Glutamatergic neuron (in vitro differentiated cells): Measurements from ENCODE around the gene THAP7. TPM values are rescaled to one million over a fixed set of nuclear protein-coding genes. Genes with fewer than 3 reads are reported as not detected.

Experiments used
- DNase-seq: peaks from one replicate; pipeline ENCODE4 v3.0.0; 2022
- H3K27ac Mint-ChIP-seq: one replicate; pipeline ENCODE4 v1.8.0; 2020; ENCODE audit warnings: mild to moderate bottlenecking, mixed read lengths, inconsistent platforms; ENCODE audit not compliant: unreplicated experiment
- H3K27me3 Mint-ChIP-seq: one replicate; pipeline ENCODE4 v1.8.0; 2020; ENCODE audit warnings: mild to moderate bottlenecking, moderate library complexity, mixed read lengths, inconsistent platforms; ENCODE audit not compliant: unreplicated experiment
- H3K36me3 Mint-ChIP-seq: one replicate; pipeline ENCODE4 v1.8.0; 2020; ENCODE audit warnings: mild to moderate bottlenecking, mixed read lengths, inconsistent platforms; ENCODE audit not compliant: unreplicated experiment
- H3K4me1 Mint-ChIP-seq: one replicate; pipeline ENCODE4 v1.8.0; 2020; ENCODE audit warnings: mild to moderate bottlenecking, low read depth, mixed read lengths, inconsistent platforms; ENCODE audit not compliant: unreplicated experiment
- H3K4me3 Mint-ChIP-seq: one replicate; pipeline ENCODE4 v1.8.0; 2020; ENCODE audit warnings: mild to moderate bottlenecking, mixed read lengths, inconsistent platforms; ENCODE audit not compliant: unreplicated experiment
- H3K9me3 Mint-ChIP-seq: one replicate; pipeline ENCODE4 v1.8.0; 2020; ENCODE audit warnings: mild to moderate bottlenecking, moderate library complexity, mixed read lengths, inconsistent platforms; ENCODE audit not compliant: unreplicated experiment
- CTCF ChIP-seq: fragments of 200-600 bp; sonication (generic); IDR thresholded peaks from one replicate; pipeline ENCODE4 v1.5.0; 2021; ENCODE audit not compliant: partially characterized antibody, unreplicated experiment
- total RNA-seq: library from RNA; stranded (reverse); fragmentation: NEBNext Ultra II Directional; extraction: Animal tissue kit (Norgen Biotek cat#: 25700); gene quantifications from one replicate; pipeline ENCODE4 v1.2.1, GENCODE V29; 2021; ENCODE audit not compliant: unreplicated experiment

THAP7 gene
- total RNA-seq, 1 donor from 2014 or later, result 17.8 TPM

GRCh38 chr22:20991252-20992055 is 10.5 kb downstream of the THAP7 start:
- no peak overlapping the region for H3K4me3 Mint-ChIP-seq

GRCh38 chr22:20990184-20991180 is 11.4 kb downstream of the THAP7 start:
- Mint-ChIP-seq H3K9me3 (peaks cover 3% of the 10 kb centered on the region), H3K27ac (no peak overlapping the region), H3K4me3 (no peak overlapping the region), H3K36me3 (no peaks in the 10 kb centered on the region), H3K27me3 (peaks cover 5% of the 10 kb centered on the region), H3K4me1 (no peaks in the 10 kb centered on the region)
- no peak for TF ChIP-seq CTCF
- no peak for DNase-seq

More at GRCh38 chr22:20991252-20992055, 10.5 kb downstream of the THAP7 start:
- no peaks in the 10 kb centered on the region for H3K4me1 Mint-ChIP-seq
- H3K9me3 Mint-ChIP-seq, result peaks cover 3% of the 10 kb centered on the region
- peaks cover 5% of the 10 kb centered on the region for H3K27me3 Mint-ChIP-seq
- no peaks in the 10 kb centered on the region for H3K36me3 Mint-ChIP-seq
- DNase-seq, result no peak
- no peak for TF ChIP-seq CTCF
- no peak overlapping the region for H3K27ac Mint-ChIP-seq

- peaks cover 2% of the 10 kb centered on the region for H3K9me3 Mint-ChIP-seq
- H3K4me1 Mint-ChIP-seq, result no peaks in the 10 kb centered on the region
- no peak overlapping the region for H3K4me3 Mint-ChIP-seq
- TF ChIP-seq CTCF, result no peak
- H3K27ac Mint-ChIP-seq, result no peak overlapping the region
- no peak for DNase-seq
- no peaks in the 10 kb centered on the region for H3K36me3 Mint-ChIP-seq
- peaks cover 3% of the 10 kb centered on the region for H3K27me3 Mint-ChIP-seq
Measured at GRCh38 chr22:20989323-20990138, 12.4 kb downstream of the THAP7 start.

- no peak overlapping the region for H3K4me3 Mint-ChIP-seq
- H3K4me1 Mint-ChIP-seq, result peaks cover 3% of the 10 kb centered on the region
- no peaks in the 10 kb centered on the region for H3K36me3 Mint-ChIP-seq
- DNase-seq, result no peak
- peaks cover 2% of the 10 kb centered on the region for H3K9me3 Mint-ChIP-seq
- H3K27ac Mint-ChIP-seq, result no peak overlapping the region
- H3K27me3 Mint-ChIP-seq, result peaks cover 3% of the 10 kb centered on the region
- no peak for TF ChIP-seq CTCF
Measured at GRCh38 chr22:20988573-20989322, 13.2 kb downstream of the THAP7 start.
